Measurements from ENCODE around the gene SOHLH1.

The SOHLH1 gene

DNA sequence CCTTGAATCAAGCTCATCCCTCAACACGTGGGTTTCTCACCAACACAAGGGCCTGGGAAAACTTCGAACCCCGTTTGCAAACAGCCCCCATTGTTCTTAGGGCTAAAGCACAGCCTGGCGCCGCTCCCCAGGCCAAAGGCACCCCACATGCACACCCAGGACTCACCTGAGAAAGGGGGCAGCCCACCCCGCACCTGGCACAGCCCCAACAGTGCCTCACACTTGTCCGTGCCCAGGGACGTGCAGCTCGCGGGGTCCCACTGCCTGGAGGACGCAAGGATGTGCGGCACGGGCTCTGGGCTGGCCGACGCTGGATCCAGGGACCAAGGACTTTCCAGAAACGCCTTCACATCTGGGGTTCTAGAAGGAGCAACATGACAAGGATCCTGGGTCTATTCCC is 2.8 kb downstream of the SOHLH1 start:
- Histone ChIP-seq H3K4me1 (ENCODE audit: control insufficient read depth in 1 of 2, insufficient read depth in 2 of 2, low read length in 2 of 2) (no peaks in the 10 kb centered on the region), H2BK5ac (ENCODE audit: low read depth, low read length, poor library complexity) (no peak overlapping the region), H4K8ac (ENCODE audit: low read depth, low read length) (no peak overlapping the region), H4K91ac (ENCODE audit: low read depth, low read length) (no peak overlapping the region), H2AFZ (ENCODE audit: insufficient read depth, low read length, poor library complexity) (no peak overlapping the region), H3K4me3 (ENCODE audit: low read depth, low read length) (no peak overlapping the region), H3K18ac (ENCODE audit: low read length) (no peak overlapping the region), H3K27ac (ENCODE audit: low read depth, low read length) (no peak overlapping the region), H3K23ac (ENCODE audit: low read length) (no peak overlapping the region), H4K12ac (ENCODE audit: low read depth, low read length) (no peak overlapping the region), H3K9ac (ENCODE audit: low read length) (no peak overlapping the region), H3K79me2 (ENCODE audit: control insufficient read depth, insufficient read depth, low read length, poor library complexity) (no peaks in the 10 kb centered on the region), H2AK5ac (ENCODE audit: low read length) (no peak overlapping the region), H3K79me1 (ENCODE audit: low read length) (no peaks in the 10 kb centered on the region), H2BK12ac (ENCODE audit: low read length) (no peak overlapping the region), H2BK120ac (ENCODE audit: insufficient read depth, low read length, poor library complexity) (no peak overlapping the region), H3K27me3 (ENCODE audit: insufficient read depth, low read length) (no peaks in the 10 kb centered on the region), H3K14ac (ENCODE audit: low read length) (no peak overlapping the region), H3K36me3 (ENCODE audit: control insufficient read depth in 1 of 2, insufficient read depth in 2 of 2, low read length in 2 of 2) (no peaks in the 10 kb centered on the region), H3K9me3 (ENCODE audit: insufficient read depth, low read depth, low read length) (peaks cover 3% of the 10 kb centered on the region), H3K4me2 (ENCODE audit: low read length) (no peak overlapping the region), H3K4ac (ENCODE audit: low read depth, low read length) (no peak overlapping the region)
- no peak for DNase-seq
- no CpG with 5 or more reads among the region's 16 CpGs for WGBS (ENCODE audit: extremely low coverage, insufficient coverage, insufficient read length)

GRCh38 chr9:135695642-135696041 is 3.6 kb downstream of the SOHLH1 start:
- no peak overlapping the region for H4K91ac ChIP-seq (ENCODE audit: low read depth, low read length)
- H3K4ac ChIP-seq (ENCODE audit: low read depth, low read length), result no peak overlapping the region
- no peak overlapping the region for H3K27ac ChIP-seq (ENCODE audit: low read depth, low read length)
- no peak overlapping the region for H3K14ac ChIP-seq (ENCODE audit: low read length)
- no peak overlapping the region for H4K12ac ChIP-seq (ENCODE audit: low read depth, low read length)
- H3K4me1 ChIP-seq (ENCODE audit: control insufficient read depth in 1 of 2, insufficient read depth in 2 of 2, low read length in 2 of 2), result no peaks in the 10 kb centered on the region
- H3K79me1 ChIP-seq (ENCODE audit: low read length), result no peaks in the 10 kb centered on the region
- no peak overlapping the region for H3K9ac ChIP-seq (ENCODE audit: low read length)
- H2AFZ ChIP-seq (ENCODE audit: insufficient read depth, low read length, poor library complexity), result no peak overlapping the region
- H3K18ac ChIP-seq (ENCODE audit: low read length), result no peak overlapping the region
- H3K79me2 ChIP-seq (ENCODE audit: control insufficient read depth, insufficient read depth, low read length, poor library complexity), result no peaks in the 10 kb centered on the region
- no peak overlapping the region for H2BK12ac ChIP-seq (ENCODE audit: low read length)
- no peak overlapping the region for H3K23ac ChIP-seq (ENCODE audit: low read length)
- WGBS (ENCODE audit: extremely low coverage, insufficient coverage, insufficient read length), result no CpG with 5 or more reads among the region's 12 CpGs
- no peak overlapping the region for H2AK5ac ChIP-seq (ENCODE audit: low read length)
- DNase-seq, result no peak
- H3K4me2 ChIP-seq (ENCODE audit: low read length), result no peak overlapping the region
- no peak overlapping the region for H2BK120ac ChIP-seq (ENCODE audit: insufficient read depth, low read length, poor library complexity)
- H2BK5ac ChIP-seq (ENCODE audit: low read depth, low read length, poor library complexity), result no peak overlapping the region
- H3K36me3 ChIP-seq (ENCODE audit: control insufficient read depth in 1 of 2, insufficient read depth in 2 of 2, low read length in 2 of 2), result no peaks in the 10 kb centered on the region
- H4K8ac ChIP-seq (ENCODE audit: low read depth, low read length), result no peak overlapping the region
- H3K9me3 ChIP-seq (ENCODE audit: insufficient read depth, low read depth, low read length), result peaks cover 8% of the 10 kb centered on the region
- no peaks in the 10 kb centered on the region for H3K27me3 ChIP-seq (ENCODE audit: insufficient read depth, low read length)
- H3K4me3 ChIP-seq (ENCODE audit: low read depth, low read length), result no peak overlapping the region

DNA sequence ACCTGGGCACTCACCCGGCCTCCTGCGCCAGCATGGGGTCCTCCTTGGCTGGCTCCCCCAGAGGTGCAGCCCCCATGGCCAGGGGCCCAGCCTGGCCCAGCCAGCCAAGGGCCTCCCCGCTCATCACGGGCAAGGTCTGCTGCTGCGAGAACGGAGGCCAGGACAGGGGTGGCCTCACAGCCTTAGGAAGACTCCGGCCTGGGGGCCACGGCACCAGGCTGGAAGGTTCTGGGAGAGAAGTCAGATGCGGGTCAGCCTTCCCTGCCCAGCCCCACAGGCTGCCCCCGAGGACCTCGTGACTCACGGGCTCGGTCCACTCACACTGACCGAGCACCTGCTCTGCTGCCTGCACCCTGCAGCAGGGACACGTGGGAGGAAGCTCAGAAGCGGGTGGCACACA is 4.2 kb downstream of the SOHLH1 start:
- WGBS (ENCODE audit: extremely low coverage, insufficient coverage, insufficient read length), result no CpG with 5 or more reads among the region's 16 CpGs
- H4K91ac ChIP-seq (ENCODE audit: low read depth, low read length), result no peak overlapping the region
- H3K18ac ChIP-seq (ENCODE audit: low read length), result no peak overlapping the region
- H3K36me3 ChIP-seq (ENCODE audit: control insufficient read depth in 1 of 2, insufficient read depth in 2 of 2, low read length in 2 of 2), result no peaks in the 10 kb centered on the region
- H3K23ac ChIP-seq (ENCODE audit: low read length), result no peak overlapping the region
- no peaks in the 10 kb centered on the region for H3K4me1 ChIP-seq (ENCODE audit: control insufficient read depth in 1 of 2, insufficient read depth in 2 of 2, low read length in 2 of 2)
- H2BK120ac ChIP-seq (ENCODE audit: insufficient read depth, low read length, poor library complexity), result no peak overlapping the region
- no peak overlapping the region for H3K9ac ChIP-seq (ENCODE audit: low read length)
- no peak overlapping the region for H4K8ac ChIP-seq (ENCODE audit: low read depth, low read length)
- H2BK5ac ChIP-seq (ENCODE audit: low read depth, low read length, poor library complexity), result no peak overlapping the region
- H3K27ac ChIP-seq (ENCODE audit: low read depth, low read length), result no peak overlapping the region
- H3K14ac ChIP-seq (ENCODE audit: low read length), result no peak overlapping the region
- no peak overlapping the region for H3K4ac ChIP-seq (ENCODE audit: low read depth, low read length)
- no peaks in the 10 kb centered on the region for H3K79me2 ChIP-seq (ENCODE audit: control insufficient read depth, insufficient read depth, low read length, poor library complexity)
- no peak overlapping the region for H2BK12ac ChIP-seq (ENCODE audit: low read length)
- no peaks in the 10 kb centered on the region for H3K79me1 ChIP-seq (ENCODE audit: low read length)
- H3K4me2 ChIP-seq (ENCODE audit: low read length), result no peak overlapping the region
- H3K9me3 ChIP-seq (ENCODE audit: insufficient read depth, low read depth, low read length), result peaks cover 8% of the 10 kb centered on the region
- no peak overlapping the region for H2AK5ac ChIP-seq (ENCODE audit: low read length)
- no peak overlapping the region for H2AFZ ChIP-seq (ENCODE audit: insufficient read depth, low read length, poor library complexity)
- peak in 1 of 2 donors; percentile 22 for DNase-seq
- H4K12ac ChIP-seq (ENCODE audit: low read depth, low read length), result no peak overlapping the region
- no peaks in the 10 kb centered on the region for H3K27me3 ChIP-seq (ENCODE audit: insufficient read depth, low read length)
- H3K4me3 ChIP-seq (ENCODE audit: low read depth, low read length), result no peak overlapping the region

GRCh38 chr9:135694414-135694813 is 4.9 kb downstream of the SOHLH1 start:
- H2BK5ac ChIP-seq (ENCODE audit: low read depth, low read length, poor library complexity), result no peak overlapping the region
- no peaks in the 10 kb centered on the region for H3K79me1 ChIP-seq (ENCODE audit: low read length)
- no peaks in the 10 kb centered on the region for H3K79me2 ChIP-seq (ENCODE audit: control insufficient read depth, insufficient read depth, low read length, poor library complexity)
- H3K4me1 ChIP-seq (ENCODE audit: control insufficient read depth in 1 of 2, insufficient read depth in 2 of 2, low read length in 2 of 2), result no peaks in the 10 kb centered on the region
- no peak overlapping the region for H2BK12ac ChIP-seq (ENCODE audit: low read length)
- no peak overlapping the region for H3K18ac ChIP-seq (ENCODE audit: low read length)
- H4K91ac ChIP-seq (ENCODE audit: low read depth, low read length), result no peak overlapping the region
- H3K4ac ChIP-seq (ENCODE audit: low read depth, low read length), result no peak overlapping the region
- H3K14ac ChIP-seq (ENCODE audit: low read length), result no peak overlapping the region
- no peak for DNase-seq
- H3K4me3 ChIP-seq (ENCODE audit: low read depth, low read length), result no peak overlapping the region
- H2AK5ac ChIP-seq (ENCODE audit: low read length), result no peak overlapping the region
- H3K27ac ChIP-seq (ENCODE audit: low read depth, low read length), result no peak overlapping the region
- no peak overlapping the region for H3K9ac ChIP-seq (ENCODE audit: low read length)
- no CpG with 5 or more reads among the region's 18 CpGs for WGBS (ENCODE audit: extremely low coverage, insufficient coverage, insufficient read length)
- no peak overlapping the region for H2AFZ ChIP-seq (ENCODE audit: insufficient read depth, low read length, poor library complexity)
- no peaks in the 10 kb centered on the region for H3K36me3 ChIP-seq (ENCODE audit: control insufficient read depth in 1 of 2, insufficient read depth in 2 of 2, low read length in 2 of 2)
- no peak overlapping the region for H4K8ac ChIP-seq (ENCODE audit: low read depth, low read length)
- H3K4me2 ChIP-seq (ENCODE audit: low read length), result no peak overlapping the region
- H3K23ac ChIP-seq (ENCODE audit: low read length), result no peak overlapping the region
- H2BK120ac ChIP-seq (ENCODE audit: insufficient read depth, low read length, poor library complexity), result no peak overlapping the region
- H3K27me3 ChIP-seq (ENCODE audit: insufficient read depth, low read length), result no peaks in the 10 kb centered on the region
- no peak overlapping the region for H4K12ac ChIP-seq (ENCODE audit: low read depth, low read length)
- peaks cover 10% of the 10 kb centered on the region for H3K9me3 ChIP-seq (ENCODE audit: insufficient read depth, low read depth, low read length)
